Hematopoietic multipotent progenitor cell treated with erythropoietin and hydrocortisone succinate and interleukin-3 and kit ligand, for 6 days (in vitro differentiated cells): ENCODE data around the gene OVCH1.
"Not testable (repeated sequence)": the region's sequence is repeated elsewhere in the genome, so short reads cannot be mapped to it uniquely, and the experiment has no call there.

Experiments used
- DNase-seq: peaks from one replicate; pipeline ENCODE4 v3.0.0-alpha.2; 2015

The OVCH1 gene

DNA sequence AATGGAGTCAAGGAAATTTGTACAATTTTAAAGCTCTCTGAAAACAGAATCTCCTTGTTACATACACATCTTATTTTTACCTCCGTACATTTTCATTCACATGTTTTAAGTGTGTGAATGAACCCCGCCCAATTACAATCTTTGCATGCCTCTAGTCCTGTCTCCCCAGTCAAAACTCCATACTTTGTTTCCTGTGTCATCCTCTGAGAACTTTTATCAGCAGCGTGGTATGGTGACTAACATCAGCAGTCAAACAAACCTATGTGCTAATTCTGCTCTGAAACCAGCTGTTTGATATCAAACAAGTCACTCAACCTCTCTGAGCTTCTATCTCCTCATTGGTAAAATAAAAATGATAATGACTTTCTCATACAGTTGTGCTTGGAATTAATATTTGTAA, 100.7 kb downstream of the OVCH1 start:
- DNase-seq: no peak

DNA sequence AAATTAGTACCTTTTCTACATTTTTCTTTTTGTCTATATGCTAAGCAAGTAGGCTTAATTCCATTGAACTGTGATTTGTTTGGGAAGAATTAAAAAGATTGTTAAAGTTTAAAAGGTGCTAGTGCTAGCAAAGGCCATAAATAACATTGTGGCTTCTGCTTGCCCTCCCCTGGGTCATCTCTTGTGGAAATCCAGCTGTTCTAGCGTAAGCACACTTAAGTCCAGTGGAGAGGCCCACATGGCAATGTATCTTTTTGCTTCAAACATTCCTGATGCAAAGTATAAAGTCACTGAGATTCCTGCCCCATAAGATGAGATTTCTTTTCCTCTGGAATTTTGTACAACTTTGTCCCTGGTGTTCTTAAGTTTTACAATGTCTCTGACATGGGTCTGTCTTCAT, 102.1 kb downstream of the OVCH1 start:
- no peak for DNase-seq

DNA sequence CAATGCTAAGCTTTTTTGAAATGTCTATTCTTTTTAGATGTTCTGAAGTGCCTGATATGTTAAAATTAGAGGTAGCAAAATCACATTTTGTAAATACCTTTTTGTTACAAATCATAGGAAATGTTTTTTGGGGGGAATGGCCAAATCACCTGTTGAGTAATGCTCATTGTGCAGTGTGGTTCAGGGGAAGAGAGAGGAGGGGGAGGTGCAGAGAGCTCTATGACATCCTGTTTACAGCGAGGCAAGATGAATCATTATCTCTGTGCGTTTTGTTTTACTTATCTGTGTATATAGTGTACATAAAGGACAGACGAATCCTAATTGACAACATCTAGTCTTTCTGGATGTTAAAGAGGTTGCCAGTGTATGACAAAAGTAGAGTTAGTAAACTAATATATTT, 107.1 kb downstream of the OVCH1 start:
- DNase-seq: peak; percentile 11

DNA sequence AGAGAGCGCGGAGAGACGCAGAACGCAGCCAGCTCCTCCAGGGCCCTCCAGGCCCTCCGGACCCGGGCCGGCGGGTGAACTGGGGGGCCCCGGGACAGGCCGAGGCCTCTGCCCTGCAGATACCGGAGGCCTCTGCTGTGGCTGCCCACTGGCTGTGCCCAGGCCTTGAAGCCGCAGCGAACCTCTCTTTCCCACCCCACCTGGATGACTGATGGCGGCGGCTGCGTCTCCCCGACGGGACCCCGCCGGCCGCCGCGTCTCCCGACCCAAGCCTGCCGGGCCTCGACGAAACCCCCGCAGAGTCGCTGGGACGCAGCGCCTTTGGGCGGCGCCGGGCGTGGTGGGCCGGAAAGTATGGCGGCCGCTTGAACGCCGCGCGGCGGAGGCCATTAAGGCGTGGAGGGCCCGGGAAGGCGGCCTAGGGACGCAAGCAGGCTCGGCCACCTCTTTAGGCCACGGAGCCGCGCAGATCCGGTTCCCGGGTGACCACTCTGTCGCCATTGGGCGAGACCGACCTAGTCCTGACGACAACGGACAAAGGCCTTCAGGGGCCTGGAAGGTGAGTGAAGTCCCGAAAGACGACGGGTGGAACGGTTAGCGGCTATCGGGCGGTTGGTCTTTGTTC, 108.1 kb downstream of the OVCH1 start:
- no peak for DNase-seq

DNA sequence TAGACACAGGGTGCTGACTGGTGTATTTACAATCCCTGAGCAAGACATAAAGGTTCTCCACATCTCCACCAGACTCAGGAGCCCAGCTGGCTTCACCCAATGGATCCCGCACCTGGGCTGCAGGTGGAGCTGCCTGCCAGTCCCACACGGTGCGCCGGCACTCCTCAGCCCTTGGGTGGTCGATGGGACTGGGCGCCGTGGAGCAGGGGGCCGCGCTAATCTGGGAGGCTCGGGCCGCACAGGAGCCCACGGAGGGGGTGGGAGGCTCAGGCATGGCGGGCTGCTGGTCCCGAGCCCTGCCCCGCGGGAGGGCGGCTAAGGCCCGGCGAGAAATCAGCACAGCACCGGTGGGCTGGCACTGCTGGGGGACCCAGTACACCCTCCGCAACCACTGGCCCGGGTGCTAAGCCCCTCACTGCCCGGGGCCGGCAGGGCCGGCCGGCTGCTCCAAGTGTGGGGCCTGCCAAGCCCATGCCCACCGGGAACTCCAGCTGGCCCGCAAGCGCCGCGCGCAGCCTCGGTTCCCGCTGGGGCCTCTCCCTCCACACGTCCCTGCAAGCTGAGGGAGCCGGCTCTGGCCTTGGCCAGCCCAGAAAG, 111.3 kb downstream of the OVCH1 start:
- not testable (repeated sequence) for DNase-seq

DNA sequence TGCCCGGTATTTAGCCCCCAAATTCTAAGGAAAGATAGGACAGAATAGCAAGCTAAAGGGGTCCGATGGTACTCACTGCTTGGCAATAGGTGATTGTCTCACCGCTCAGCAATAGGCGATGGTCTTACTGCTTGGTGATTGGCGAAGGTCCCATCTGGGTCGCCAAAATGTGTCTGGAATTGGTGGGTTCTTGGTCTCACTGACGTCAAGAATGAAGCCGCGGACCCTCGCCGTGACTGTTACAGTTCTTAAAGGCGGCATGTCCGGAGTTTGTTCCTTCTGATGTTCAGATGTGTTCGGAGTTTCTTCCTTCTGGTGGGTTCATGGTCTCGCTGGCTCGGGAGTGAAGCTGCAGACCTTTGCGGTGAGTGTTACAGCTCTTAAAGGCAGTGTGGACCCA, 112.3 kb downstream of the OVCH1 start:
- DNase-seq: not testable (repeated sequence)

DNA sequence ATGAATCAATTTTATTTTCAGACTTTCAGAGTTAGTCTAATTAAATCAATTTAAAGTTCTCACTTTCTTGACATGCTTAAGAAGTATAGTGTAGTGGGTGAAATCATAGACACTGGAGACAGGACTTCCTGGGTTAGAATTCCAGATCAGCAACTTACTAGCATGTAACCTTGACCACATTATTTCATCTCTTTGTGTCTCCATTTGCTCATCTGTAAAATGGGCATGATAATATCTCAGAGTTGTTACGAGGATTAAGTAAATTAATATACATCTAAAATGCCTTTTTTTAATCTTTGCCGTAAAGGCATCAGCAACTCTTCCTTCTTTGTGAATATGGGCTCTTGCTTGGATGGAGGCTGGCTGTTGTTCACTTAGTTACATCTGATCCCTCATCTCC, 115.2 kb downstream of the OVCH1 start:
- no peak for DNase-seq

DNA sequence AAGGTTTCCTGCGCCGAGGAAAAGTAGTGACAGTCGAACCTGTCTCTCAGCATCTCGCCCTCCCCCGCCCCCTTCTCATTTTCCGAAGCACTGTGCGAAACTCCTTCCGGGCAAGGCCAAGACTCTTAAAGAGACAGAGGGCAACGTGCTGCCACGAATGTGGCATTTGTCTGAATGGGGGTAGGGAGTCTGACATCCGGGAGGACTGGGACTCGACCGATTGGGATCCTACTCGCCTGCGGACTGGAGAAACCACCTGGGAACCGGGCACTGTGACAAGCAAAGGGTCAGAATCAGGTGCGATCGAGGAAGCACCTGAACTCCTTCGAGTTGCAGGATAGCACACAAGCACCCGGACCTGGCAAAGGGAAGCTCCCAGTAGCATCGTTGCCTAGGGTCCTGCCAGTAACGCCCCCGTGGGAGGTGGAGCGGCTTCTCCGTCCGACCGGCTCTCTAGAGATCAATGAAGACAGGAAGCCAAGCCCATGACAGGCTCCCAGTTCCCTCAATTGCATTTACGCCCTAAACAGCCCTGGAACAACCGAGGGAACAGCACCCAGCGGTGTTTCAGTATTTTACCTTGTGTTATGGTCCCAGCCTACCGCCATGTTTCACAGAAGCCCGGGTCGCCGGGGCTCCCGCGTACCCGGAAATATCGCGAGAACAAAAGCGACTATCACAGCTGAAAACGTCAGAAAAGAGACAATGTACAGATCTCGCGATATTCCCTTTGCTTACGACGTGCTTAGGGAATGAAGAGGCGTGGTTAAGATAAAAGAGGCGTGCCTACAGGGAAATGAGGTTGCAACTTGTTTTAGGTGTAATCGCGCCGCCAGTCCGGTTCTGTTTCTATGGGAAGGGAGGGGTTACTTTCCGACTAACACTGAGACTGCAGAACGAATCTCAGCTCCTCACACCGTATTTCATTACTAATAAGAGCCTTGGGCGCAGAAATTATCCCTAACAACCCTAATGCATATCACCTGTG, 116.7 kb downstream of the OVCH1 start, which contains the start of gene ERGIC2:
ERGIC2 (minus strand) TSS at position 637 of the 988 bp plus-strand sequence. CDS start 9,539 bp downstream, outside the sequence.
- DNase-seq: peak; percentile 100
